ENCODE measurements around the gene ATG4C.
"Not testable (repeated sequence)": the region's sequence is repeated elsewhere in the genome, so short reads cannot be mapped to it uniquely, and the experiment has no call there.

Gene ATG4C

DNA sequence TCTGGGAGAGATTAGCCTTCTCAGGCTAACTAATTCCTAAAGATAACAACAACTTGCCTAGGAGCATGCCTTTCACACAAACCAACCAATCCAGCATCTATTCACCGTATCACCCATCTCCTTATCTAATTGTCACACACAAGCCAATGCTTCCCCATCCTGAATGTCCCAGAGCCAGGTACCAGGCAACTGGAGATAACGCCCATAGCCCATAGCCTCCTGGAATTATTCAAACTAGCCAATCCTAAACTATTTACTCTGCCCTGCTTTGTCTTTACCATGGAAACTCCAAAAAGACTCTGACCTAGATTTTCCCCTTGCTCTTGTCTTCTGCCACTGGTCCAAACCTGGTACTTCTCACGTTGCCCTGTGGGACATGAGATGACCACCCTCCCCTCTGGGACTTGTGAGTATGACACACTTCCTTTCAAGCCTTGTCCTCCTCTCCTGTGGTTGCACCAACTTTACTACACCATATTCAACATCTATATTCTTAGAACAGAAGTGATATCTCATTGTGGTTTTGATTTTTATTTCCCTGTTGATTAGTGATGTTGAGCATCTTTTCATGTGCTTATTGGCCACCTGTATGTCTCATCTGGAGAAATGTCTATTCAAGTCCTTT is 8.8 kb upstream of the ATG4C start:
- DNase-seq (ENCODE audit: low read depth), result no peak

DNA sequence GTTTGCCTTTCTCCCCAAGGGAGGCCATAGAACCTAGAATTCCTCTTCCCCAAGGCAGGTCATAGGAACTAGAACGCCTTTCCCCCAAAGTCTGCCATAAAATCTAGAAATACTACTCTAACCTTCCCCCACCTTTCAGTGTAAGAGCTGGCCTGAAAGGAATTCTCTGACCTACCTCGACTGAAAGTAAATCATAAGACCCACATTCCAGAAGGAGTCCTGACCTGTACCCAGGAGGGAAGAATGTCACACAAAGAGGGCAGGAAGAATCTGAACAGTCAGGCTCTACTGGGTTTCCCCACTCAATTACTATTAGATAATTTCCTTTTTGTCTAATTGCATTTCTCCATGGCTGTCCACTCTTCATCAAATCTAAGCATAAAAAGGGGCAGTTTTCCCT is 5.7 kb upstream of the ATG4C start:
- DNase-seq (ENCODE audit: low read depth), result no peak

- peak; percentile 41 for DNase-seq (ENCODE audit: low read depth)
Observed at GRCh38 chr1:62781841-62782543, 1.9 kb upstream of the ATG4C start.

GRCh38 chr1:62782544-62783212 is 1.3 kb upstream of the ATG4C start:
- peak; percentile 3 for DNase-seq (ENCODE audit: low read depth)

DNA sequence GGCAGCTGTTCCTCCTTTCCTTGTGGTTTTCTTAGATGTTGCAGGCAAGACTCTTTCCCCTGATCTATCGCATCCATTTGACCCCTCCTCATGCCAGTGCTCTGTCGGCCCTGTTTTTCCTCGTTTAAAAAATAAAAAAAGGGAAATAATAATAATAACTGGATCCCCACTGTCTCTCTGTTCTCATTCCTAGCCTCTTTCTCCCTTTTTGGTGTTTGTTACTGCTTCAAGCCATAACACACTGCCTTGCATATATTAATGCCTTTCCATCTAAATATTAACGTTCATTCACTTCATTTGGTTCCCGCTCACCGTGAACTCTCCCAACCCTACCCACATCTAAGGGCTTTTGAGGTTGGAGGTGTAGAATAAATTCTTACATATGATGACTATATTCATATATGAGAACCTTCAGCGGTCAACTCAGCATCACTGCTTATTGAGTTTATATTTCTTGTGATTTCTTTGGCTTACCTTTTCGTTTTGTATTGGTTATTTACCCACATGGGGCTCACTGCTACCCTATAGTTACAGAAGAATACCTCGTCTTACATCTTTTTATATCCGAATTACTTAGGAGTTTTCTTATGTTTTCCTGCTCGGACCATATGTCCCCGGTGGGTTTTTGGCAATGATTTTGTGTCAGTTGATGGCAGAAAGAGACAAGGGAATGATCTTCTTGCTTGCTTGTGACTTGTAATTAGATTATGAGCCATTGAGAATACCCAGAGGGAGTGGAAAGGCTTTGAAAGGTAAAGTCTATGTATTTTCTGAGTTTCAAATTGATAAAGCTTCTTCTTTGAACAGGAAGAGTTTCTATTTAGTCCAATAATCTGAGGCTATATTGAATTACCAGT is 805 bp downstream of the ATG4C start:
- peak; percentile 6 for DNase-seq (ENCODE audit: low read depth)

DNA sequence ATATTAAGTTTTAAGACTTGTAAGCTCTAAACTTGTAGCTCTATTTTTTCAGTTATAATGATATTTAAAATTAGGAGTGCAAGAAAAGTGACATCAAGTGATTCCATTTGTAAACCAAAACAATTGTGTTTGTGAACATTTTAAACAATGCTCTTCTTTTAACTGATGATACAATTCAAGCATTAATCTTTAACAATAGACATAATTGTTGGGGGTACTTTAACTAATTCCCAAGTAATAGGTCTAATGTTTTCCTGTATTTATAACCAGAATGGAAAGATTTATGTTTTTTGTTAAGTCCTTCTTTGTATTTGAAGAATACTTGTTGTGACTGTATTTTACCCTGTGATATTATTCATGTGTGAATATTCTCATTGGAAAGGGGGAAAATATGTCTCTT is 6.8 kb downstream of the ATG4C start:
- DNase-seq (ENCODE audit: low read depth), result no peak

GRCh38 chr1:62794053-62794452 is 10.1 kb downstream of the ATG4C start:
- DNase-seq (ENCODE audit: low read depth), result no peak

DNA sequence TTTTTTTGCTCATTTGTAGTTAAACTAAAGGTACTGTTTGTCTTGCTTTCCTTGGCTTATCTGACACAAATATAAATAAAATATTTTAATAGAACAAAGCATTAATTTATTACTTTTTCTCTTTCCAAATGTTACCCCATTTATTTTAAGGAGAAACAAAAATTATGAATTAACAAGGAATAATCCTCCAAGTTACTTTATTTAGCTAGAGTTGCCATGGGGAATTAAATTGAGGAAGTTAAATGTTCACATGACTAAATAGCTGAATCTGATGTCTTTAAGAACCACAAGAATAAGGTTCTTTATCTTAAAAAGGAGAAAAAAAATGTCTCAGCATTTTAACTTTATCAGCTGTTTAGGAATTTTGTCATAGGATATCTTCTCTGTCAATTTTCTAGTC is 12.3 kb downstream of the ATG4C start:
- DNase-seq (ENCODE audit: low read depth), result no peak

GRCh38 chr1:62799688-62800087 is 15.8 kb downstream of the ATG4C start:
- DNase-seq (ENCODE audit: low read depth), result no peak

GRCh38 chr1:62800281-62800680 is 16.3 kb downstream of the ATG4C start:
- no peak for DNase-seq (ENCODE audit: low read depth)

DNA sequence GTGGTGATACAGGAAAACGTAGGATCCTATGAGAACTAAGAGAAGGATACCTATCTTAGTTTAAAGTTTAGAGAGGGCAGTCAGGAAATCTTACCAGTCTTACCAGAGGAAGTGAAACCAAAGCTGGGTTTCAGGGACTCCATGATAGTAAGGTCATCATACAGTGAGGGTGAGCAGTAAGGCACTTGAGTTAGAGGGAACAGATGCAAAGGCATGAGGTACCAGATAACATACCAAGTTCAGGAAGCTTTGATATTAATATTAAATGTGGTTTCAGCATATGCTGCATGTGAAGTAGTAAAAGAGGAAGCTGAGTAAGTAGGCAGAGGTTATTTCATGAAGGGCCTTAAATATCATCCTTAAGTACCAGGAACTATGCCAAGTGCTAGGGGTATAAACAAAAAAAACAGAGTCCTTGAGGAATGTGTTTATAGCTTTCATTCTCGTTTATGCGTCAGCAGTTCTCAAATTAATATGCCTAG is 16.9 kb downstream of the ATG4C start:
- no peak for DNase-seq (ENCODE audit: low read depth)

DNA sequence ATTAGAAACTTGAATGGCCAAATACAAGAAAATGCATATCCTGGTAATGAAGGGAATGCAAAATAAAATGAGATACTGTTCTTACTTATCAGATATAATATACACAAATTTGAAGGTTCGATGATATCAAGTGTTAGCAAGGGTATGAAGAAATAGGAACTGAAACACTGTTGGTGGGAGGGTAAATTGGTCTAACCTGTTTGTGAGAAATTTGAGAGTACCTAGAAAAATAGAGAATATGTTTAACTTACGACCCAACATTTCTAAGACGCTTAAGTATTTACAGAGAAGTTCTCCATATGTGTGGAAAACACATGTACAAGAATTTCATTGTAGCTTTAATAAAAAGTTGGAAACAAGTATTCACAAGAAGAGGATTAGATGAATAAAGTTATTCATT is 25.9 kb downstream of the ATG4C start:
- DNase-seq (ENCODE audit: low read depth), result no peak

GRCh38 chr1:62810420-62811274 is 26.7 kb downstream of the ATG4C start:
- no peak for DNase-seq (ENCODE audit: low read depth)

- no peak for DNase-seq (ENCODE audit: low read depth)
Observed at GRCh38 chr1:62823556-62823955, 39.6 kb downstream of the ATG4C start.

DNA sequence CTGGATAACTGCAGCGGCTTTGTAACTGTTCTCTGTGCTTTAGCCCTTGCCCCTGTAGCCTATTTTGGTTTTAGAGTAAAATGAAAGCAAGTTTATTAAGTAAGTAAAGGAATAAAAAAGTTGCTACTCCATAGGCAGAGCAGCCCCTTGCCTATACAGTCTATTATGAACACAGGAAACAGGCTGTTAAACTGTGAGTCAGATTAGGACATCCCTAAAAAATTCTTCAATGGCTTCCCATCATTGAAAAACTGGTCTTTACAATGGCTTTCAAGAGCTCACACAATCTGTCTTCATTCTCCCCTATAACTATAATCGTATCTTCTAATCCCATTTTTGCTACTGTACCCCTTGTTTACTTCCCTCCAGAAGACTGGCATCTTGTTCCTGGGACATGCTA is 43.0 kb downstream of the ATG4C start:
- DNase-seq (ENCODE audit: low read depth), result no peak

- DNase-seq (ENCODE audit: low read depth), result not testable (repeated sequence)
Observed at GRCh38 chr1:62827786-62828185, 43.9 kb downstream of the ATG4C start.

- DNase-seq (ENCODE audit: low read depth), result no peak
Observed at GRCh38 chr1:62832276-62832675, 48.3 kb downstream of the ATG4C start.

- no peak for DNase-seq (ENCODE audit: low read depth)
Observed at GRCh38 chr1:62833529-62833928, 49.6 kb downstream of the ATG4C start.

DNA sequence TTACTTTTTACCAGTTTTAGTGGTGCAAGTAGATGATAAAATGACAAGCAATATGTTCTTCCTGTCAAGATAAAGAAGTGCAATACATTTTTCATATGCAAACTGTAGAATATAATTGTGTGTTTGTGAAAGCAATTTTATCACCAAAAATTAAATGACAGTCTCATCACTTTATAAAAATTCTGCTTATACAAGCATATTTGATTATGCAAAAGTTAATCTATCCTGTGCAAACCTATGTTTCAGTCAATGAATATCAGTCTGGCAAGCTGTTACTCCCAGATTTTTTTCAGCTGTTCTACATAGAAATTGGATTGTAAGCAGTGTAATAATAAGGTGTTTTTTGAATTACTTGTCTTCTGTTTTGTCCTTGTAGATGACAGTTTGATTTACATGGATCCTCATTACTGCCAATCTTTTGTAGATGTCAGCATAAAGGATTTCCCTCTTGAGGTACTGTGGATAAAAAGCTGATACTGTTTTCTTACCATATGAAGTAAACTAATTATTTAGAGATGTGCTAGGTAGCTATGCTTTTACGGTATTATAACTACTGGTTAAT is 50.5 kb downstream of the ATG4C start:
- DNase-seq (ENCODE audit: low read depth), result no peak

GRCh38 chr1:62836856-62837540 is 53.1 kb downstream of the ATG4C start:
- no peak for DNase-seq (ENCODE audit: low read depth)
